Pancreas (tissue), 10 donors: ENCODE results near the gene CXCL5. TPM values are rescaled to one million over a fixed set of nuclear protein-coding genes. Genes with fewer than 3 reads are reported as not detected.
A peak's percentile ranks its signal among the peaks of the same experiment; 100 is the strongest.

Experiments used
- ATAC-seq, 4 donors: fragments of 200-7000 bp; cut with Tn5 transposase; one replicate each; pipeline versions ENCODE4 v1.8.0 to v1.9.1; 2020; ENCODE audit warnings: mild to moderate bottlenecking in 4 of 4, moderate library complexity in 4 of 4
- DNase-seq, 6 donors: peaks; one replicate each; pipeline ENCODE4 v3.0.0-alpha.2; 2020
- FAIRE-seq: peaks from 2 replicates; lab custom pipeline; 2012; peaks lifted over from hg19 to GRCh38; lab: Jason Lieb, UNC
- H3K27ac ChIP-seq, 4 donors: fragments of 200-600 bp; sonication (generic); 1 replicate in 3 of 4; 2 replicates in 1 of 4; pipeline versions ENCODE4 v1.5.0 to v1.8.0; 2020
- H3K27me3 ChIP-seq, 4 donors: fragments of 200-600 bp; one replicate each; pipeline ENCODE4 v1.8.0; 2021
- H3K36me3 ChIP-seq, 3 donors: fragments of 200-600 bp; sonication (generic) in 1 of 3; one replicate each; pipeline versions ENCODE4 v1.5.0 to v1.8.0; 2020 to 2021
- H3K4me1 ChIP-seq, 3 donors: fragments of 200-600 bp; one replicate each; pipeline ENCODE4 v1.8.0; 2021
- H3K4me3 ChIP-seq, 4 donors: fragments of 200-600 bp; sonication (generic) in 2 of 4; one replicate each; pipeline versions ENCODE4 v1.5.0 to v1.8.0; 2020 to 2021
- H3K9me3 ChIP-seq, 4 donors: fragments of 200-600 bp; one replicate each; pipeline ENCODE4 v1.8.0; 2021
- WGBS, 2 donors: extraction: QIAGEN DNeasy Blood & Tissue Kit; methylation state at CpG; one replicate each; pipeline ENCODE4 v1.1.7; 2013; 5-methylcytosine and 5-hydroxymethylcytosine counted together
- intact Hi-C, 3 donors: fragments of 100-400 bp; cut with DNase I; formaldehyde crosslinking; loops; one replicate each; pipeline versions ENCODE4 v1.11.1 to v1.14.2; 2022
- polyA plus RNA-seq, 2 donors: library from polyadenylated mRNA; stranded (reverse); fragments of 200-250 nt; gene quantifications; one replicate each; pipeline ENCODE4 v1.2.3, GENCODE V29; 2013
- total RNA-seq, 6 donors: library from RNA; stranded (reverse); fragmentation: NEBNext Ultra II Directional in 4 of 6; extraction: Animal tissue kit (Norgen Biotek cat#: 25700) in 4 of 6; gene quantifications; one replicate each; pipeline versions ENCODE4 v1.2.1 to v1.2.4, GENCODE V29; 2021 to 2023
- TF ChIP-seq, protein P1 (sequence below), 4 donors: fragments of 200-600 bp; sonication (generic) in 3 of 4; IDR thresholded peaks; one replicate each; pipeline versions ENCODE4 v1.5.0 to v1.8.0; 2021; ENCODE audit warnings: antibody characterized with exemption in 4 of 4
- donor health status: healthy with polysubstance abuse.
- donor health status: DM: no; HTN: no; CAD: no; lungs with moderate emphysema.
- donor health status: DM: no; HTN: no; CAD: no.
- donor health status: control.
- donor health status: control.
- donor health status: Bipolar disorder and iron deficiency.
- donor health status: DM: yes; HTN: yes; CAD: no.
- donor health status: DM: no; HTN: no; CAD: no.
- donor health status: DM: no; HTN: no; CAD: no.
- donor health status: DM: yes; HTN: yes; CAD: no.

CXCL5 gene
- total and polyA plus RNA-seq, 8 donors, result 0.09 to 9.4 (median 0.29) TPM

DNA sequence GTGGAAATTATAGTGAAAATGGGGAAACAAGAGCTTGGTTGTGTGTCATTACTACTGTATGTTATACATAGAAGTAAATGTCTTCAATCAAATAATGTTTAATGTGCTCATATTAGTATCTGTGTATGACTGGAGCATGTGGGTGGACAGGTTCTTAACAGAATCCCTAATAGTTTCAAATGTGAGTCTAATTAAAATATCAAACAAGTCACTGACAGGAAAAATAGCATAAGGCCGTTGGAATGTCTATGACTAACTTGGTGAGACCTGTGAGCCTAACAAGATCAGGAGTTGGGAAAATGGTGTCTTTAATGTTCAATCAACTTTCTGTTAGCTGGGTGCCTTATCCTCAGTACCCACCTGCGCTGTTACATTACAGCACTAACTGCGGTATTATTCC is 46.2 kb upstream of the CXCL5 start:
- FAIRE-seq (no peak), DNase-seq (no peak), ATAC-seq (no peak)
- Histone ChIP-seq H3K36me3 (no peaks in the 10 kb centered on the region), H3K27ac (no peak overlapping the region), H3K4me3 (no peak overlapping the region), H3K9me3 (peaks cover 0 to 4% (median 0%) of the 10 kb centered on the region in 4 donors), H3K27me3 (no peaks in the 10 kb centered on the region), H3K4me1 (no peaks in the 10 kb centered on the region)
- WGBS, 2 donors, result 79 to 83% methylated on average over 3 of the region's 3 CpGs
- TF ChIP-seq, protein P1, sequence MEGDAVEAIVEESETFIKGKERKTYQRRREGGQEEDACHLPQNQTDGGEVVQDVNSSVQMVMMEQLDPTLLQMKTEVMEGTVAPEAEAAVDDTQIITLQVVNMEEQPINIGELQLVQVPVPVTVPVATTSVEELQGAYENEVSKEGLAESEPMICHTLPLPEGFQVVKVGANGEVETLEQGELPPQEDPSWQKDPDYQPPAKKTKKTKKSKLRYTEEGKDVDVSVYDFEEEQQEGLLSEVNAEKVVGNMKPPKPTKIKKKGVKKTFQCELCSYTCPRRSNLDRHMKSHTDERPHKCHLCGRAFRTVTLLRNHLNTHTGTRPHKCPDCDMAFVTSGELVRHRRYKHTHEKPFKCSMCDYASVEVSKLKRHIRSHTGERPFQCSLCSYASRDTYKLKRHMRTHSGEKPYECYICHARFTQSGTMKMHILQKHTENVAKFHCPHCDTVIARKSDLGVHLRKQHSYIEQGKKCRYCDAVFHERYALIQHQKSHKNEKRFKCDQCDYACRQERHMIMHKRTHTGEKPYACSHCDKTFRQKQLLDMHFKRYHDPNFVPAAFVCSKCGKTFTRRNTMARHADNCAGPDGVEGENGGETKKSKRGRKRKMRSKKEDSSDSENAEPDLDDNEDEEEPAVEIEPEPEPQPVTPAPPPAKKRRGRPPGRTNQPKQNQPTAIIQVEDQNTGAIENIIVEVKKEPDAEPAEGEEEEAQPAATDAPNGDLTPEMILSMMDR (IDR thresholded peaks at IDR 0.05), result no peak
- intact Hi-C loops, result loop anchor here in 1 of 3 donors (10.0 kb wide), 1 partner anchor 90 kb away; no protein-coding TSS in a partner anchor

DNA sequence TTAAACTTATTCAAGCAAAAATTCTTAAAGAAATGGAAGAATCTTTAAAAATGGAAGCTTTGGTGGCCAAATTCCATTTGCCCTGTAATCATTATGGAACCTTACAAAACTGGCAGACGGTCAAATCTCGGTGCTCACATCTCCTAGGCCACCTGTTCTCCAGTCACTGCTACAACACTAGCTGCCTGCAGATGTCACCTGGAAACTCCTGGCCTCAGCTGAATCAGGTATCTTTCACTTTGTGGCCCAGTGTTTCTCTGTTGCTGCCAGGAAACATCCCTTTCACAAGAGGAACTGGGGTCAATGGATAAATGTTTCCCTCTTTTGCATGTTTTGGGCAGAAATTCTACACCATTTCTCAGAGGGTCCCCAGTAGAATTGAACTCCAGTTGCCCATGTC is 44.2 kb upstream of the CXCL5 start:
- TF ChIP-seq, protein P1 (IDR thresholded peaks at IDR 0.05), result no peak
- DNase-seq, result peak in 2 of 6 donors; percentile 9 to 21
- Histone ChIP-seq H3K27ac (no peak overlapping the region), H3K36me3 (no peaks in the 10 kb centered on the region), H3K9me3 (peaks cover 0 to 4% (median 0%) of the 10 kb centered on the region in 4 donors), H3K4me3 (no peak overlapping the region), H3K27me3 (no peaks in the 10 kb centered on the region), H3K4me1 (no peaks in the 10 kb centered on the region)
- peak in 1 of 4 donors; percentile 34 for ATAC-seq
- intact Hi-C loops, result loop anchor here in 1 of 3 donors (10.0 kb wide), 1 partner anchor 92 kb away; no protein-coding TSS in a partner anchor
- FAIRE-seq, result no peak
- 28 to 33% methylated on average over 2 of the region's 2 CpGs for WGBS, 2 donors

DNA sequence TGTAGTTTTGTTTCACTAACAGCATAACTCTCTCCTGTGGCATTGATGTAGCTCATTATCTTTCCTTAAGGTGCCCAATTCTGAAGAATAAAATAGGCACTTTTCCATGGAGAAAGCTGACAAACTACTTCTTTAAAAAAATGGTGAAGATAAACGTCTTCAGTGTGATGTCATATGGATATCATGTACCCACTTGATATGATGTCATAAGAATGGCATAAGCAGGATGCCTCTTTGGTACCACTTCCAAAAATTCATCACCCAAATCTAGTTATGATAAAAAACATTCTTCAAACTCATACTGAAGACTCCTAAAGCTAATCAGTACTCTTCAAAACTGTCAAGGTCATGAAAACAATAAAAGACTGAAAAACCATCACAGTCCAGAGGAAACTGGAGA is 42.9 kb upstream of the CXCL5 start:
- H3K27me3 ChIP-seq, result no peaks in the 10 kb centered on the region
- H3K4me3 ChIP-seq, result no peak overlapping the region
- H3K27ac ChIP-seq, result no peak overlapping the region
- H3K36me3 ChIP-seq, result no peaks in the 10 kb centered on the region
- FAIRE-seq (no peak), ATAC-seq (no peak), DNase-seq (no peak)
- 21 to 25% methylated on average over 1 of the region's 1 CpG for WGBS, 2 donors
- intact Hi-C loops, result loop anchor here in 1 of 3 donors (10.0 kb wide), 1 partner anchor 93 kb away; no protein-coding TSS in a partner anchor
- TF ChIP-seq, protein P1 (IDR thresholded peaks at IDR 0.05), result no peak
- no peaks in the 10 kb centered on the region for H3K4me1 ChIP-seq
- H3K9me3 ChIP-seq, result no peaks in the 10 kb centered on the region

DNA sequence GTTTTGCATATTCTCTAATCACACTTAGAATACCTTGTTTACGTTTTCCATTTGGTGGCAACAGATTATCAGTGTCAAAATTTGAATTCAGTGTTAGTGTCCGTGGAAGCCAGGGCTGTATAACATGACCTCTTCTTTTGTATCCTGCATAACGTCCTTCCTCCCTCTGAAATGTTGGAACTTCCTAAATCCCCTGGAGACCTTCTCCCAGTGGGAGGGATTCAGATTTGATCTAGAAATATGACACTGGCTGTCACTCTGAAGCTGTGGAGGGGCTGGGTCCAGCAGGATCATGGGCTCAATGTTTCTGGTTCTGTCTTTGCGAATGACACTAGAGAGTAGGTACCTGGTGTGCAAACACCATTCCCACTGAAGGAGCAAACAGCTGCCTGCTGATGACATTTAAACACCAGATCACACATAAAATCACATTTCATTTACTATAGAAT is 40.9 kb upstream of the CXCL5 start:
- ATAC-seq (peak in 1 of 4 donors; percentile 1), DNase-seq (no peak), FAIRE-seq (no peak)
- Histone ChIP-seq H3K36me3 (no peaks in the 10 kb centered on the region), H3K27me3 (no peaks in the 10 kb centered on the region), H3K9me3 (no peaks in the 10 kb centered on the region), H3K4me3 (peak overlapping the region; percentile 57 to 70 (median 64)), H3K27ac (peak overlapping the region in 1 of 4 donors; percentile 79), H3K4me1 (no peaks in the 10 kb centered on the region)
- intact Hi-C loops, result no loop called here
- 12 to 14% methylated on average over 4 of the region's 4 CpGs for WGBS, 2 donors
- TF ChIP-seq, protein P1 (IDR thresholded peaks at IDR 0.05), result no peak
